B cell (primary cell): ENCODE measurements around the gene RALBP1. TPM values are rescaled to one million over a fixed set of nuclear protein-coding genes. Genes with fewer than 3 reads are reported as not detected.

Experiments
- ATAC-seq: fragments of 200-7000 bp; cut with Tn5 transposase; one replicate; pipeline ENCODE4 v1.10.0; 2021; ENCODE audit warnings: low read depth, mild to moderate bottlenecking, moderate number of reproducible peaks, moderate library complexity
- CTCF ChIA-PET: fragments of 350-600 bp; sonication (Branson Sonifier 250); formaldehyde crosslinking; loops from one replicate; lab custom pipeline; 2021; ENCODE audit warnings: antibody characterized with exemption, inconsistent platforms; lab: Charles Lee
- POLR2A ChIA-PET: fragments of 350-600 bp; sonication (Branson Sonifier 250); formaldehyde crosslinking; loops from one replicate; lab custom pipeline; 2021; ENCODE audit warnings: antibody characterized with exemption; lab: Charles Lee
- DNase-seq: peaks from one replicate; pipeline ENCODE4 v3.0.0; 2013
- H2AFZ ChIP-seq: 2 replicates; pipeline ENCODE4 v1.6.1; 2012; ENCODE audit warnings: mild to moderate bottlenecking, low read depth, low read length; ENCODE audit not compliant: insufficient read depth, poor library complexity, severe bottlenecking
- H3K27ac ChIP-seq, 2 donors: 1 replicate in 1 of 2; 2 replicates in 1 of 2; pipeline ENCODE4 v1.5.1; 2012 to 2013; ENCODE audit warnings: low read length in 2 of 2, mild to moderate bottlenecking in 2 of 2, moderate library complexity in 1 of 2
- H3K27me3 ChIP-seq, 4 experiments: fragments of 200-600 bp in 1 of 4; sonication (generic) in 1 of 4; replicated peaks in 1 of 4; 1 replicate in 2 of 4; 2 replicates in 2 of 4; pipeline versions ENCODE4 v1.6.1 to v1.7.0; 2013 to 2016; ENCODE audit warnings: low read length in 3 of 4, mild to moderate bottlenecking in 2 of 4, mixed read lengths in 1 of 4, moderate library complexity in 1 of 4; ENCODE audit not compliant: insufficient read depth in 4 of 4, control insufficient read depth in 3 of 4; ENCODE audit errors: control extremely low read depth in 1 of 4
- H3K36me3 ChIP-seq, 2 experiments: replicated peaks in 1 of 2; 1 replicate in 1 of 2; 2 replicates in 1 of 2; pipeline versions ENCODE4 v1.6.1 to v1.7.1; 2013; ENCODE audit warnings: low read length in 1 of 2; ENCODE audit not compliant: insufficient read depth in 2 of 2, control insufficient read depth in 1 of 2; ENCODE audit errors: control extremely low read depth in 1 of 2, extremely low read depth in 1 of 2
- H3K4me1 ChIP-seq, 2 donors: fragments of 200-600 bp in 1 of 2; sonication (generic) in 1 of 2; 1 replicate in 1 of 2; 2 replicates in 1 of 2; pipeline versions ENCODE4 v1.5.1 to v1.6.1; 2013 to 2017; ENCODE audit warnings: low read length in 2 of 2; ENCODE audit not compliant: control insufficient read depth in 2 of 2, insufficient read depth in 2 of 2
- H3K4me2 ChIP-seq: replicated peaks from 2 replicates; pipeline ENCODE3; 2012; ENCODE audit warnings: mild to moderate bottlenecking, low read depth, low read length; ENCODE audit not compliant: poor library complexity, severe bottlenecking
- H3K4me3 ChIP-seq, 5 experiments: fragments of 200-600 bp in 1 of 5; sonication (generic) in 1 of 5; 1 replicate in 3 of 5; 2 replicates in 2 of 5; pipeline versions ENCODE4 v1.5.1 to v1.7.0; 2011 to 2016; ENCODE audit warnings: low read length in 4 of 5, mild to moderate bottlenecking in 4 of 5, low read depth in 2 of 5, control low read depth in 1 of 5, moderate library complexity in 1 of 5; ENCODE audit not compliant: insufficient read depth in 1 of 5; ENCODE audit errors: control extremely low read depth in 1 of 5, extremely low read depth in 1 of 5
- H3K79me2 ChIP-seq: fragments of 200-600 bp; sonication (generic); one replicate; pipeline ENCODE4 v1.6.0; 2016; ENCODE audit warnings: low read length; ENCODE audit not compliant: control insufficient read depth, insufficient read depth
- H3K9ac ChIP-seq: fragments of 200-600 bp; sonication (generic); 2 replicates; pipeline ENCODE4 v1.6.1; 2017; ENCODE audit warnings: mild to moderate bottlenecking, low read length, moderate library complexity
- H3K9me3 ChIP-seq, 3 donors: one replicate each; pipeline versions ENCODE4 v1.6.1 to v1.7.1; 2013; ENCODE audit warnings: low read length in 2 of 3; ENCODE audit not compliant: control insufficient read depth in 2 of 3, insufficient read depth in 1 of 3; ENCODE audit errors: control extremely low read depth in 1 of 3
- H4K20me1 ChIP-seq: 2 replicates; pipeline ENCODE4 v1.6.0; 2012; ENCODE audit warnings: mild to moderate bottlenecking, low read length; ENCODE audit not compliant: insufficient read depth, control insufficient read depth, poor library complexity, severe bottlenecking
- H3K27ac Mint-ChIP-seq: one replicate; pipeline ENCODE4 v1.8.0; 2021; ENCODE audit warnings: mixed read lengths
- H3K27me3 Mint-ChIP-seq: one replicate; pipeline ENCODE4 v1.8.0; 2021; ENCODE audit warnings: mixed read lengths
- H3K4me1 Mint-ChIP-seq: one replicate; pipeline ENCODE4 v1.8.0; 2021; ENCODE audit warnings: mixed read lengths
- H3K4me3 Mint-ChIP-seq: one replicate; pipeline ENCODE4 v1.8.0; 2021; ENCODE audit warnings: mixed read lengths
- H3K9me3 Mint-ChIP-seq: one replicate; pipeline ENCODE4 v1.8.0; 2022; ENCODE audit warnings: mixed read lengths; ENCODE audit not compliant: insufficient read depth
- CTCF ChIP-seq: fragments of 200-600 bp; IDR thresholded peaks from one replicate; pipeline ENCODE4 v1.8.0; 2022; ENCODE audit warnings: antibody characterized with exemption, mild to moderate bottlenecking
- EZH2 ChIP-seq: IDR thresholded peaks from 2 replicates; pipeline ENCODE4 v1.6.1; 2012; ENCODE audit warnings: borderline replicate concordance, low read depth, mild to moderate bottlenecking, moderate library complexity, low read length; ENCODE audit not compliant: insufficient read depth, poor library complexity, severe bottlenecking
- WGBS: methylation state at CpG from one replicate; pipeline ENCODE4 v1.1.5; 2013; ENCODE audit warnings: missing lambda C conversion rate; ENCODE audit not compliant: insufficient coverage; 5-methylcytosine and 5-hydroxymethylcytosine counted together
- intact Hi-C: fragments of 100-400 bp; cut with micrococcal nuclease; formaldehyde crosslinking; loops from one replicate; pipeline ENCODE4 v1.10.0; 2022
- polyA plus RNA-seq: library from polyadenylated mRNA; depleted of rRNA; stranded (reverse); fragments of >200 nt; gene quantifications from 2 replicates; pipeline ENCODE4 v1.2.3, GENCODE V29; 2012
- total RNA-seq, 2 donors: library from RNA; stranded (reverse); fragments of 120-200 nt in 1 of 2; gene quantifications; 1 replicate in 1 of 2; 2 replicates in 1 of 2; pipeline versions ENCODE4 v1.2.3 to v1.2.4, GENCODE V29; 2013 to 2022

RALBP1 gene
- total and polyA plus RNA-seq, 2 donors (not counting 1 experiment from before 2014, with no cell fraction given) = 14.9 to 38.0 TPM

- DNase-seq (no peak), ATAC-seq (no peak)
- no peak overlapping the region for H2AFZ ChIP-seq
- Mint-ChIP-seq H3K4me3 (no peak overlapping the region), H3K27me3 (peaks cover 17% of the 10 kb centered on the region), H3K9me3 (peaks cover 11% of the 10 kb centered on the region), H3K27ac (no peak overlapping the region), H3K4me1 (peaks cover 3% of the 10 kb centered on the region)
- H3K79me2 ChIP-seq = no peaks in the 10 kb centered on the region
- POLR2A ChIA-PET = no interaction called here
- intact Hi-C loops = loop anchor here (10.0 kb wide), 2 partner anchors 205 to 855 kb away; no protein-coding TSS in a partner anchor
- no peaks in the 10 kb centered on the region for H4K20me1 ChIP-seq
- CTCF ChIA-PET = interaction anchor here (0.7 kb wide), 1 partner anchor 866 kb away, joined by 4 read pairs; no protein-coding TSS in a partner anchor
- H3K27me3 ChIP-seq = peaks cover 0 to 3% (median 0%) of the 10 kb centered on the region in 4 experiments
- H3K9me3 ChIP-seq = peaks cover 5 to 11% (median 7%) of the 10 kb centered on the region in 3 donors
- H3K27ac ChIP-seq = no peak overlapping the region
- no peak for TF ChIP-seq EZH2
- TF ChIP-seq CTCF = no peak
- no peak overlapping the region for H3K9ac ChIP-seq
- H3K4me1 ChIP-seq = peaks cover 0 to 5% of the 10 kb centered on the region in 2 donors
- H3K4me3 ChIP-seq = no peak overlapping the region
- no peaks in the 10 kb centered on the region for H3K36me3 ChIP-seq
- H3K4me2 ChIP-seq = no peak overlapping the region
Observed at GRCh38 chr18:9469685-9470084, 5.6 kb upstream of the RALBP1 start.

- Histone ChIP-seq H3K4me2 (peak overlapping the region; percentile 95), H3K9me3 (peaks cover 0 to 4% (median 0%) of the 10 kb centered on the region in 3 donors), H4K20me1 (no peaks in the 10 kb centered on the region), H3K4me3 (peak overlapping the region; percentile 72 to 97 (median 92)), H3K27ac (peak overlapping the region; percentile 64 to 66), H3K27me3 (peaks cover 0 to 3% (median 0%) of the 10 kb centered on the region in 4 experiments), H3K9ac (peak overlapping the region; percentile 89), H3K79me2 (peaks cover 41% of the 10 kb centered on the region), H2AFZ (peak overlapping the region; percentile 100), H3K36me3 (no peaks in the 10 kb centered on the region), H3K4me1 (peaks cover 5 to 19% of the 10 kb centered on the region in 2 donors)
- Mint-ChIP-seq H3K4me1 (peaks cover 33% of the 10 kb centered on the region), H3K4me3 (peak overlapping the region; percentile 99), H3K27me3 (peaks cover 17% of the 10 kb centered on the region), H3K27ac (peak overlapping the region; percentile 98), H3K9me3 (peaks cover 2% of the 10 kb centered on the region)
- 40% methylated on average over 35 of the region's 37 CpGs for WGBS
- ATAC-seq (no peak), DNase-seq (peak; percentile 24)
- ChIA-PET CTCF (no interaction called here), POLR2A (no interaction called here)
- intact Hi-C loops = loop anchor here (2.0 to 10.0 kb wide), 4 partner anchors 42 to 860 kb away; partner anchors contain the start of gene MTCL1
- no peak for TF ChIP-seq CTCF
- TF ChIP-seq EZH2 = no peak
Observed at GRCh38 chr18:9474108-9474982, 968 bp upstream of the RALBP1 start.
